Loucy (cell line): ENCODE results near the gene LITAFD.

Source experiments
- H2AFZ ChIP-seq: fragments of 200-600 bp; sonication (generic); 2 replicates; pipeline ENCODE4 v1.6.0; 2016; ENCODE audit warnings: antibody characterized with exemption, mild to moderate bottlenecking, low read length, moderate library complexity
- H3F3A ChIP-seq: fragments of 200-600 bp; 2 replicates; pipeline ENCODE4 v1.6.0; 2016; ENCODE audit warnings: antibody characterized with exemption, low read depth, mild to moderate bottlenecking
- H3K27me3 ChIP-seq: fragments of 200-600 bp; sonication (generic); 2 replicates; pipeline ENCODE4 v1.6.1; 2014; ENCODE audit warnings: low read length, mild to moderate bottlenecking; ENCODE audit not compliant: insufficient read depth, poor library complexity, severe bottlenecking
- H3K36me3 ChIP-seq: fragments of 200-600 bp; sonication (generic); 2 replicates; pipeline ENCODE4 v1.6.1; 2016; ENCODE audit warnings: low read length; ENCODE audit not compliant: insufficient read depth
- H3K4me1 ChIP-seq: fragments of 200-600 bp; sonication (generic); 2 replicates; pipeline ENCODE4 v1.5.1; 2014; ENCODE audit warnings: low read length, mild to moderate bottlenecking; ENCODE audit not compliant: insufficient read depth, poor library complexity, severe bottlenecking
- H3K4me2 ChIP-seq: fragments of 200-600 bp; sonication (generic); 2 replicates; pipeline ENCODE4 v1.6.0; 2014; ENCODE audit warnings: antibody characterized with exemption, low read length, low read depth, mild to moderate bottlenecking; ENCODE audit not compliant: poor library complexity, severe bottlenecking
- H3K4me3 ChIP-seq: fragments of 200-600 bp; sonication (generic); 2 replicates; pipeline ENCODE4 v1.5.1; 2014; ENCODE audit warnings: low read length, mild to moderate bottlenecking, mixed read lengths; ENCODE audit not compliant: poor library complexity, severe bottlenecking
- H3K79me2 ChIP-seq: fragments of 200-600 bp; sonication (generic); 2 replicates; pipeline ENCODE4 v1.6.1; 2014; ENCODE audit warnings: low read length; ENCODE audit not compliant: insufficient read depth
- H3K9ac ChIP-seq: fragments of 200-600 bp; sonication (generic); 2 replicates; pipeline ENCODE4 v1.6.0; 2014; ENCODE audit warnings: mild to moderate bottlenecking, low read depth, low read length, moderate library complexity; ENCODE audit not compliant: poor library complexity, severe bottlenecking
- H3K9me2 ChIP-seq: fragments of 200-600 bp; sonication (generic); replicated peaks from 2 replicates; pipeline ENCODE4 v1.6.1; 2016; ENCODE audit warnings: low read depth, low read length, mixed read lengths
- H3K9me3 ChIP-seq: fragments of 200-600 bp; sonication (generic); 2 replicates; pipeline ENCODE4 v1.6.1; 2014; ENCODE audit warnings: mild to moderate bottlenecking, antibody characterized with exemption, low read length, low read depth; ENCODE audit not compliant: insufficient read depth
- H4K20me1 ChIP-seq: fragments of 200-600 bp; sonication (generic); 2 replicates; pipeline ENCODE4 v1.6.0; 2014; ENCODE audit warnings: antibody characterized with exemption, low read length, mild to moderate bottlenecking; ENCODE audit not compliant: insufficient read depth, poor library complexity, severe bottlenecking
- CTCF ChIP-seq: fragments of 200-600 bp; sonication (generic); conservative IDR thresholded peaks from 2 replicates; pipeline ENCODE4 v1.5.1; 2014; ENCODE audit warnings: mild to moderate bottlenecking, antibody characterized with exemption, low read length
- EZH2phosphoT487 ChIP-seq: fragments of 200-600 bp; IDR thresholded peaks from 2 replicates; pipeline ENCODE4 v1.6.1; 2018; ENCODE audit warnings: antibody characterized with exemption, mild to moderate bottlenecking, moderate library complexity, borderline replicate concordance

Gene LITAFD

GRCh38 chr16:8858994-8859912 lies 22.9 kb upstream of the LITAFD start:
- Histone ChIP-seq H4K20me1 (peaks cover 8% of the 10 kb centered on the region), H3K9ac (no peak overlapping the region), H3K4me1 (peaks cover 4% of the 10 kb centered on the region), H3K36me3 (peaks cover 35% of the 10 kb centered on the region; the same call in 1 of the 2 replicates), H3K27me3 (no peaks in the 10 kb centered on the region), H3K79me2 (peaks cover 50% of the 10 kb centered on the region), H3K9me3 (no peaks in the 10 kb centered on the region), H3K9me2 (no peaks in the 10 kb centered on the region), H3K4me2 (no peak overlapping the region), H3F3A (no peaks in the 10 kb centered on the region), H2AFZ (no peak overlapping the region), H3K4me3 (no peak overlapping the region)
- TF ChIP-seq CTCF (no peak), EZH2phosphoT487 (no peak)

GRCh38 chr16:8859913-8860881 lies 22.0 kb upstream of the LITAFD start:
- no peaks in the 10 kb centered on the region for H3K9me3 ChIP-seq
- no peaks in the 10 kb centered on the region for H3K9me2 ChIP-seq
- H3K36me3 ChIP-seq, result peaks cover 27% of the 10 kb centered on the region; the same call in 1 of the 2 replicates
- no peak overlapping the region for H3K4me2 ChIP-seq
- peaks cover 7% of the 10 kb centered on the region for H3K4me1 ChIP-seq
- H3K27me3 ChIP-seq, result no peaks in the 10 kb centered on the region
- H3K9ac ChIP-seq, result no peak overlapping the region
- no peaks in the 10 kb centered on the region for H3F3A ChIP-seq
- H3K4me3 ChIP-seq, result no peak overlapping the region
- H2AFZ ChIP-seq, result no peak overlapping the region
- TF ChIP-seq CTCF (no peak), EZH2phosphoT487 (no peak)
- peaks cover 15% of the 10 kb centered on the region for H4K20me1 ChIP-seq
- peaks cover 59% of the 10 kb centered on the region for H3K79me2 ChIP-seq

- Histone ChIP-seq H3K4me1 (peaks cover 7% of the 10 kb centered on the region), H3K27me3 (no peaks in the 10 kb centered on the region), H3K36me3 (peaks cover 13% of the 10 kb centered on the region; the same call in 1 of the 2 replicates), H3K4me3 (no peak overlapping the region), H3F3A (no peaks in the 10 kb centered on the region), H4K20me1 (peaks cover 28% of the 10 kb centered on the region), H3K4me2 (no peak overlapping the region), H3K9me3 (no peaks in the 10 kb centered on the region), H3K9ac (no peak overlapping the region), H2AFZ (no peak overlapping the region), H3K79me2 (peaks cover 75% of the 10 kb centered on the region), H3K9me2 (no peaks in the 10 kb centered on the region)
- no peak for TF ChIP-seq CTCF
- TF ChIP-seq EZH2phosphoT487, result no peak
These were observed 20.4 kb upstream of the LITAFD start for GRCh38 chr16:8861563-8862308.
